Neural cell (in vitro differentiated cells): ENCODE measurements around the gene FAM107B. TPM values are rescaled to one million over a fixed set of nuclear protein-coding genes. Genes with fewer than 3 reads are reported as not detected.

ENCODE experiments used
- H2AFZ ChIP-seq: fragments of 200-600, 300-800 bp; sonication (generic), shearing (Covaris generic); 2 replicates; pipeline ENCODE4 v1.6.0; 2014; ENCODE audit warnings: low read depth, mild to moderate bottlenecking, antibody characterized with exemption, low read length, moderate library complexity
- H3F3A ChIP-seq: fragments of 200-600 bp; shearing (Covaris generic); 2 replicates; pipeline ENCODE4 v1.6.1; 2016; ENCODE audit warnings: mild to moderate bottlenecking, moderate library complexity, mixed read lengths, antibody characterized with exemption, low read length; ENCODE audit not compliant: insufficient read depth, poor library complexity, severe bottlenecking
- H3K27ac ChIP-seq: fragments of 200-600, 300-800 bp; sonication (generic), shearing (Covaris generic); 2 replicates; pipeline ENCODE4 v1.5.1; 2014; ENCODE audit warnings: mild to moderate bottlenecking, low read length, moderate library complexity
- H3K27me3 ChIP-seq: fragments of 300-800, 200-600 bp; sonication (generic), shearing (Covaris generic); 2 replicates; pipeline ENCODE4 v1.6.0; 2014; ENCODE audit warnings: mild to moderate bottlenecking, low read depth, low read length, moderate library complexity; ENCODE audit not compliant: insufficient read depth
- H3K36me3 ChIP-seq: fragments of 300-800, 200-600 bp; sonication (generic), shearing (Covaris generic); 2 replicates; pipeline ENCODE4 v1.5.1; 2014; ENCODE audit warnings: mild to moderate bottlenecking, antibody characterized with exemption, low read length, moderate library complexity; ENCODE audit not compliant: insufficient read depth
- H3K4me2 ChIP-seq: fragments of 300-800, 200-600 bp; sonication (generic), shearing (Covaris generic); 2 replicates; pipeline ENCODE4 v1.6.0; 2014; ENCODE audit warnings: mild to moderate bottlenecking, low read length
- H3K4me3 ChIP-seq: fragments of 300-800, 200-600 bp; sonication (generic), shearing (Covaris generic); 2 replicates; pipeline ENCODE4 v1.5.1; 2014; ENCODE audit warnings: mild to moderate bottlenecking, low read length, moderate library complexity
- H3K79me2 ChIP-seq: fragments of 200-600 bp; shearing (Covaris generic); replicated peaks from 2 replicates; pipeline ENCODE4 v1.6.0; 2014; ENCODE audit warnings: mild to moderate bottlenecking, low read length, moderate library complexity; ENCODE audit not compliant: insufficient read depth
- H3K9ac ChIP-seq: fragments of 300-800, 200-600 bp; sonication (generic), shearing (Covaris generic); 2 replicates; pipeline ENCODE4 v1.6.1; 2016; ENCODE audit warnings: mild to moderate bottlenecking, low read length, mixed read lengths
- H3K9me2 ChIP-seq: fragments of 200-600 bp; shearing (Covaris generic); 2 replicates; pipeline ENCODE4 v1.6.1; 2016; ENCODE audit warnings: mild to moderate bottlenecking, low read length, mixed read lengths; ENCODE audit not compliant: insufficient read depth
- H3K9me3 ChIP-seq: fragments of 200-600, 300-800 bp; sonication (generic), shearing (Covaris generic); 2 replicates; pipeline ENCODE4 v1.6.1; 2016; ENCODE audit warnings: mild to moderate bottlenecking, mixed run types, low read length, moderate library complexity, mixed read lengths
- H4K20me1 ChIP-seq: fragments of 200-600 bp; shearing (Covaris generic); 2 replicates; pipeline ENCODE4 v1.6.1; 2016; ENCODE audit warnings: mild to moderate bottlenecking, mixed run types; ENCODE audit not compliant: insufficient read depth
- EP300 ChIP-seq: fragments of 450-650 bp; conservative IDR thresholded peaks from 2 replicates; pipeline ENCODE4 v1.6.1; 2014; ENCODE audit warnings: antibody characterized with exemption, mild to moderate bottlenecking, moderate library complexity; ENCODE audit not compliant: poor library complexity, severe bottlenecking
- EZH2 ChIP-seq: fragments of 200-600, 300-800 bp; shearing (Covaris generic), sonication (generic); IDR thresholded peaks from 2 replicates; pipeline ENCODE4 v1.6.1; 2014; ENCODE audit warnings: antibody characterized with exemption, low read length, borderline replicate concordance, mild to moderate bottlenecking; ENCODE audit not compliant: insufficient read depth, poor library complexity, severe bottlenecking
- MXI1 ChIP-seq: fragments of 450-650 bp; conservative IDR thresholded peaks from 2 replicates; pipeline ENCODE4 v1.6.1; 2014; ENCODE audit warnings: antibody characterized with exemption, mild to moderate bottlenecking; ENCODE audit not compliant: poor library complexity, severe bottlenecking
- POLR2AphosphoS5 ChIP-seq: IDR thresholded peaks from 2 replicates; pipeline ENCODE4 v1.6.1; 2012
- RAD21 ChIP-seq: fragments of 450-650 bp; conservative IDR thresholded peaks from 2 replicates; pipeline ENCODE4 v1.6.1; 2014; ENCODE audit warnings: antibody characterized with exemption, mild to moderate bottlenecking, moderate library complexity
- SMC3 ChIP-seq: fragments of 450-650 bp; conservative IDR thresholded peaks from 2 replicates; pipeline ENCODE4 v1.6.1; 2014; ENCODE audit warnings: antibody characterized with exemption, mild to moderate bottlenecking, moderate library complexity; ENCODE audit not compliant: poor library complexity
- TAF1 ChIP-seq: IDR thresholded peaks from 2 replicates; pipeline ENCODE4 v1.6.1; 2012; ENCODE audit warnings: low read depth
- polyA plus RNA-seq: library from polyadenylated mRNA; depleted of rRNA; stranded (reverse); fragments of >200 nt; gene quantifications from 2 replicates; pipeline ENCODE4 v1.2.3, GENCODE V29; 2014
- TF ChIP-seq, protein P1 (sequence below): fragments of 450-650 bp; IDR thresholded peaks from 2 replicates; pipeline ENCODE4 v1.5.1; 2014; ENCODE audit warnings: antibody characterized with exemption, mild to moderate bottlenecking, moderate library complexity; ENCODE audit not compliant: poor library complexity, severe bottlenecking
- TF ChIP-seq, protein P2 (sequence below): IDR thresholded peaks from 2 replicates; pipeline ENCODE4 v1.6.1; 2012; ENCODE audit warnings: borderline replicate concordance

FAM107B gene
- polyA plus RNA-seq, 1 donor from 2014 or later, result 106 TPM

DNA sequence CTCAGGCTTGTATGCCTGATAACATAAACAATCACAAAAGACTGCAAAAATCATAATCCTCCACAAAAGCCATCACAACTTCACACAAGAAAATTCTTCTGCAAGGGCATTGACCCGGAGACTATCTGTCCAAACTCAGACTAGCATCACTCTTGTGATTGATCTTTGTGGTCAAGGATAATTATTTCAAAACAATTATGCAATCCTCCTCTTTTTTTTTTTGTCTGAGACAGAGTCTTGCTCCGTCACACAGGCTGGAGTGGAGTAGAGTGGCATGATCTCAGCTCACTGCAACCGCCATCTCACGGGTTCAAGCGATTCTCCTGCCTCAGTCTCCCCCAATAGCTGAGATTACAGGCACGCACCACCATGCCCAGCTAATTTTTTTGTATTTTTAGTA, 41.0 kb upstream of the FAM107B start:
- H3K9me2 ChIP-seq, result no peaks in the 10 kb centered on the region
- no peaks in the 10 kb centered on the region for H4K20me1 ChIP-seq
- H3K27me3 ChIP-seq, result no peaks in the 10 kb centered on the region
- no peaks in the 10 kb centered on the region for H3K9me3 ChIP-seq
- TF ChIP-seq SMC3 (no peak), EP300 (no peak), EZH2 (no peak), RAD21 (no peak), TAF1 (no peak)
- TF ChIP-seq, protein P1, sequence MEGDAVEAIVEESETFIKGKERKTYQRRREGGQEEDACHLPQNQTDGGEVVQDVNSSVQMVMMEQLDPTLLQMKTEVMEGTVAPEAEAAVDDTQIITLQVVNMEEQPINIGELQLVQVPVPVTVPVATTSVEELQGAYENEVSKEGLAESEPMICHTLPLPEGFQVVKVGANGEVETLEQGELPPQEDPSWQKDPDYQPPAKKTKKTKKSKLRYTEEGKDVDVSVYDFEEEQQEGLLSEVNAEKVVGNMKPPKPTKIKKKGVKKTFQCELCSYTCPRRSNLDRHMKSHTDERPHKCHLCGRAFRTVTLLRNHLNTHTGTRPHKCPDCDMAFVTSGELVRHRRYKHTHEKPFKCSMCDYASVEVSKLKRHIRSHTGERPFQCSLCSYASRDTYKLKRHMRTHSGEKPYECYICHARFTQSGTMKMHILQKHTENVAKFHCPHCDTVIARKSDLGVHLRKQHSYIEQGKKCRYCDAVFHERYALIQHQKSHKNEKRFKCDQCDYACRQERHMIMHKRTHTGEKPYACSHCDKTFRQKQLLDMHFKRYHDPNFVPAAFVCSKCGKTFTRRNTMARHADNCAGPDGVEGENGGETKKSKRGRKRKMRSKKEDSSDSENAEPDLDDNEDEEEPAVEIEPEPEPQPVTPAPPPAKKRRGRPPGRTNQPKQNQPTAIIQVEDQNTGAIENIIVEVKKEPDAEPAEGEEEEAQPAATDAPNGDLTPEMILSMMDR, result no peak
- TF ChIP-seq, protein P2, sequence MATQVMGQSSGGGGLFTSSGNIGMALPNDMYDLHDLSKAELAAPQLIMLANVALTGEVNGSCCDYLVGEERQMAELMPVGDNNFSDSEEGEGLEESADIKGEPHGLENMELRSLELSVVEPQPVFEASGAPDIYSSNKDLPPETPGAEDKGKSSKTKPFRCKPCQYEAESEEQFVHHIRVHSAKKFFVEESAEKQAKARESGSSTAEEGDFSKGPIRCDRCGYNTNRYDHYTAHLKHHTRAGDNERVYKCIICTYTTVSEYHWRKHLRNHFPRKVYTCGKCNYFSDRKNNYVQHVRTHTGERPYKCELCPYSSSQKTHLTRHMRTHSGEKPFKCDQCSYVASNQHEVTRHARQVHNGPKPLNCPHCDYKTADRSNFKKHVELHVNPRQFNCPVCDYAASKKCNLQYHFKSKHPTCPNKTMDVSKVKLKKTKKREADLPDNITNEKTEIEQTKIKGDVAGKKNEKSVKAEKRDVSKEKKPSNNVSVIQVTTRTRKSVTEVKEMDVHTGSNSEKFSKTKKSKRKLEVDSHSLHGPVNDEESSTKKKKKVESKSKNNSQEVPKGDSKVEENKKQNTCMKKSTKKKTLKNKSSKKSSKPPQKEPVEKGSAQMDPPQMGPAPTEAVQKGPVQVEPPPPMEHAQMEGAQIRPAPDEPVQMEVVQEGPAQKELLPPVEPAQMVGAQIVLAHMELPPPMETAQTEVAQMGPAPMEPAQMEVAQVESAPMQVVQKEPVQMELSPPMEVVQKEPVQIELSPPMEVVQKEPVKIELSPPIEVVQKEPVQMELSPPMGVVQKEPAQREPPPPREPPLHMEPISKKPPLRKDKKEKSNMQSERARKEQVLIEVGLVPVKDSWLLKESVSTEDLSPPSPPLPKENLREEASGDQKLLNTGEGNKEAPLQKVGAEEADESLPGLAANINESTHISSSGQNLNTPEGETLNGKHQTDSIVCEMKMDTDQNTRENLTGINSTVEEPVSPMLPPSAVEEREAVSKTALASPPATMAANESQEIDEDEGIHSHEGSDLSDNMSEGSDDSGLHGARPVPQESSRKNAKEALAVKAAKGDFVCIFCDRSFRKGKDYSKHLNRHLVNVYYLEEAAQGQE, result no peak
- H3K4me2 ChIP-seq, result no peak overlapping the region
- no peak overlapping the region for H3K4me3 ChIP-seq
- no peaks in the 10 kb centered on the region for H3K36me3 ChIP-seq
- H3K27ac ChIP-seq, result no peak overlapping the region
- no peak overlapping the region for H3K9ac ChIP-seq
- H3F3A ChIP-seq, result no peaks in the 10 kb centered on the region
- H2AFZ ChIP-seq, result no peak overlapping the region
- no peaks in the 10 kb centered on the region for H3K79me2 ChIP-seq

DNA sequence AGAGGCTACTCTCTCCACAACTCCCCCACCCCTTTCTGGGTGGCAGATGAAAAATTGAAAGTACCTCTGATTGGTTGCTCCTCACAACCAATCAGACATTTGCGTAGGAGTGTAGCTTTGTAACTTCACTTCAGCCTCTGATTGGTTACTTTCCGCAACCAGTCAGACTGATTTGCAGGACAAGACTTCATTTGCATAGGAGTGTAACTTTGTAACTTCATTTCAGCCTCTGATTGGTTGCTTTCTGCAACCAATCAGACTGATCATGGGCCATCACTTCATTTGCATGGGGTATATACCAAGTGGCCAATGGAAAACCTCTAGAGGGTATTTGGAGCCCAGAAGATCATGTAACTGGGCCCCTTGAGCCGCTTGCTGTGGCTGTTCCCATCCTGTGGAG, 37.6 kb upstream of the FAM107B start:
- no peaks in the 10 kb centered on the region for H4K20me1 ChIP-seq
- H3K27ac ChIP-seq, result no peak overlapping the region
- H3K9me2 ChIP-seq, result no peaks in the 10 kb centered on the region
- no peak overlapping the region for H3K4me3 ChIP-seq
- no peaks in the 10 kb centered on the region for H3K79me2 ChIP-seq
- no peak overlapping the region for H3K9ac ChIP-seq
- no peak overlapping the region for H2AFZ ChIP-seq
- H3F3A ChIP-seq, result no peaks in the 10 kb centered on the region
- H3K27me3 ChIP-seq, result no peaks in the 10 kb centered on the region
- H3K9me3 ChIP-seq, result no peaks in the 10 kb centered on the region
- no peaks in the 10 kb centered on the region for H3K36me3 ChIP-seq
- no peak overlapping the region for H3K4me2 ChIP-seq
- no peak for TF ChIP-seq RAD21

DNA sequence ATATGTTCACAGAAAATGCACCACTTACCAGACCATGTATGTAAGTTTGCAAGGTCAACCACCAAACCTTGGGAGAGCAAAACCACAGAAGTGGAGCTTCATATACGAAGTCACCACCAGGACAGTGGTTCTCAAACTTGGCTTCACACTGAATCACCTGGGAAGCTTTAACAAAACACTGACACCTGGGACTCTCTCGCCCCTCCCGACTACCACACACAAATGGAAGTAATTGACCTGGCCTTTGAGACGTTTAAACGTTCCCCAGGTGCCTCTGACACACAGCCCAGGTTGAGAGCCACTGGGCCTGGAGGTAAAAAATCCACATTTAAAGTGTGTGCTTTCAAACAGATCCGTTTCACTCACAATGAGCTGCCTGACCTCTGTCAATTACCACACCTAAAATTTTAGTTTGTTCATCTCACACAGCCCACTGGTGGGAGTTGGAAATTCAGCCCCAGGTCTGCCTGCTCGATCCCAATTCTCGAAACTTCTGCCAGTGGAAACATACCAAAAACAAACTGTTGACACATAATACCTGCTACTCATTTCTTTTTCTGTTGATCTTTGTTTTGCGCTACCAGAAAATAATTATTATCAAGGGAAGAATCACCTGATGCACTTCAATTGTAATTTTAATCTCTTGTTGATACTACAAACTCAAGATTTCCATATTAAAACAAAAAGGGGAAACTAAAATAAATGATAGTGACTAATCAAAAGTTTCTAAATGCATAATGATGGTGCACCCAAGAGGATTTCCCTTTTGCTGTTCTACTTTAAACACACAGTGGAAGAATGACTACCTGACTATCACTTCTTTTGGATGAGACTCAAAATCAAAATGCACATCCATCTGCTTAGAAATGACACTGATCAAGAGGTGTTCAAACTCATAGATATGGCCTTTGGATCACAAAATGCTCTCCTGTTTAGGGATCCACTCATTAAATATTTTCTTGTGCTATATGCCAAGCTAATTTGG, 36.6 kb upstream of the FAM107B start:
- no peaks in the 10 kb centered on the region for H3K9me3 ChIP-seq
- no peak overlapping the region for H3K4me3 ChIP-seq
- no peak overlapping the region for H3K4me2 ChIP-seq
- H3K9ac ChIP-seq, result no peak overlapping the region
- no peaks in the 10 kb centered on the region for H3F3A ChIP-seq
- H2AFZ ChIP-seq, result no peak overlapping the region
- no peaks in the 10 kb centered on the region for H3K79me2 ChIP-seq
- H3K9me2 ChIP-seq, result no peaks in the 10 kb centered on the region
- no peaks in the 10 kb centered on the region for H3K36me3 ChIP-seq
- no peaks in the 10 kb centered on the region for H4K20me1 ChIP-seq
- H3K27ac ChIP-seq, result no peak overlapping the region
- H3K27me3 ChIP-seq, result no peaks in the 10 kb centered on the region
- TF ChIP-seq, protein P1, result no peak
- no peak for TF ChIP-seq EZH2
- TF ChIP-seq POLR2AphosphoS5, result no peak
- no peak for TF ChIP-seq SMC3
- no peak for TF ChIP-seq TAF1
- no peak for TF ChIP-seq MXI1
